ENCODE results near the gene ERMARD. TPM values are rescaled to one million over a fixed set of nuclear protein-coding genes. Genes with fewer than 3 reads are reported as not detected.

Gene ERMARD
- total and polyA plus RNA-seq, 2 donors (not counting 3 experiments of a cell fraction or from before 2014, with no cell fraction given): 23.8 to 36.4 TPM

- Histone ChIP-seq H3K9me1 (replicated peaks; ENCODE audit: control insufficient read depth, extremely low read depth, insufficient read depth, low read length) (no peaks in the 10 kb centered on the region), H3K4me1 (ENCODE audit: control insufficient read depth, extremely low read depth, insufficient read depth, low read length) (peaks cover 6% of the 10 kb centered on the region), H3K4me3 (replicated peaks in 1 of 3; ENCODE audit: insufficient read depth in 1 of 3, low read depth in 1 of 3, low read length in 3 of 3) (no peak overlapping the region), H3K36me3 (ENCODE audit: control insufficient read depth in 2 of 2, extremely low read depth in 1 of 2, insufficient read depth in 2 of 2, low read length in 2 of 2) (no peaks in the 10 kb centered on the region), H3K27me3 (ENCODE audit: control insufficient read depth in 2 of 2, insufficient read depth in 2 of 2, low read length in 2 of 2) (peaks cover 4 to 16% of the 10 kb centered on the region in 2 experiments), H3K79me2 (ENCODE audit: control insufficient read depth, insufficient read depth, low read length) (no peaks in the 10 kb centered on the region), H3K4me2 (ENCODE audit: insufficient read depth, low read length) (no peak overlapping the region), H3K9me3 (replicated peaks; ENCODE audit: control insufficient read depth, insufficient read depth, low read length) (no peaks in the 10 kb centered on the region), H3K27ac (ENCODE audit: insufficient read depth, low read depth, low read length) (no peak overlapping the region), H2AFZ (ENCODE audit: low read depth, low read length) (no peak overlapping the region), H3K9ac (replicated peaks; ENCODE audit: extremely low read depth, insufficient read depth, low read length) (no peak overlapping the region), H4K20me1 (replicated peaks; ENCODE audit: control insufficient read depth, extremely low read depth, insufficient read depth, low read length) (no peaks in the 10 kb centered on the region)
- TF ChIP-seq POLR2A (IDR thresholded peaks at IDR 0.05; ENCODE audit: low read depth, low read length) (no peak), FOS (IDR thresholded peaks at IDR 0.05; ENCODE audit: borderline replicate concordance, insufficient read depth, low read length) (no peak), MAX (IDR thresholded peaks at IDR 0.05; ENCODE audit: insufficient read depth, insufficient read length) (no peak), POLR2AphosphoS5 (IDR thresholded peaks at IDR 0.05; ENCODE audit: insufficient read depth, low read depth, low read length) (no peak), EZH2 (IDR thresholded peaks at IDR 0.05; ENCODE audit: borderline replicate concordance, low read depth, low read length, severe bottlenecking) (no peak), GATA2 (IDR thresholded peaks at IDR 0.05; ENCODE audit: insufficient read depth, insufficient read length, low read depth, low read length) (no peak), JUN (IDR thresholded peaks at IDR 0.05; ENCODE audit: borderline replicate concordance, insufficient read depth, insufficient read length, low read depth) (no peak), MYC (IDR thresholded peaks at IDR 0.05; ENCODE audit: low read depth, low read length) (no peak)
- TF ChIP-seq, protein P1, sequence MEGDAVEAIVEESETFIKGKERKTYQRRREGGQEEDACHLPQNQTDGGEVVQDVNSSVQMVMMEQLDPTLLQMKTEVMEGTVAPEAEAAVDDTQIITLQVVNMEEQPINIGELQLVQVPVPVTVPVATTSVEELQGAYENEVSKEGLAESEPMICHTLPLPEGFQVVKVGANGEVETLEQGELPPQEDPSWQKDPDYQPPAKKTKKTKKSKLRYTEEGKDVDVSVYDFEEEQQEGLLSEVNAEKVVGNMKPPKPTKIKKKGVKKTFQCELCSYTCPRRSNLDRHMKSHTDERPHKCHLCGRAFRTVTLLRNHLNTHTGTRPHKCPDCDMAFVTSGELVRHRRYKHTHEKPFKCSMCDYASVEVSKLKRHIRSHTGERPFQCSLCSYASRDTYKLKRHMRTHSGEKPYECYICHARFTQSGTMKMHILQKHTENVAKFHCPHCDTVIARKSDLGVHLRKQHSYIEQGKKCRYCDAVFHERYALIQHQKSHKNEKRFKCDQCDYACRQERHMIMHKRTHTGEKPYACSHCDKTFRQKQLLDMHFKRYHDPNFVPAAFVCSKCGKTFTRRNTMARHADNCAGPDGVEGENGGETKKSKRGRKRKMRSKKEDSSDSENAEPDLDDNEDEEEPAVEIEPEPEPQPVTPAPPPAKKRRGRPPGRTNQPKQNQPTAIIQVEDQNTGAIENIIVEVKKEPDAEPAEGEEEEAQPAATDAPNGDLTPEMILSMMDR (IDR thresholded peaks at IDR 0.05; ENCODE audit: extremely low read depth in 1 of 2, insufficient read depth in 1 of 2, low read depth in 1 of 2, low read length in 2 of 2): no peak
- dilution Hi-C loops (cut with MboI; ENCODE audit: extremely low pct_ligation_motif_present, low sequenced_read_pairs): no loop called here
- no peak for DNase-seq (ENCODE audit: low read depth, low spot score)
- no peak for FAIRE-seq
- ChIA-PET CTCF (interaction anchor here (1.4 to 3.2 kb wide), 4 partner anchors 38 to 737 kb away, joined by 3 to 10 read pairs (median 6); no protein-coding TSS in a partner anchor), POLR2A (no interaction called here)
- intact Hi-C loops (cut with micrococcal nuclease): loop anchor here (5.0 kb wide), 1 partner anchor 836 kb away; no protein-coding TSS in a partner anchor
- no TSS peak for BruUV-seq (replicated peaks)
These were observed 42.0 kb downstream of the ERMARD start for GRCh38 chr6:169793408-169793807.

Data from endothelial cell of umbilical vein (primary cell).